Large intestine (tissue), 3 donors: ENCODE measurements around the gene AKAP5. TPM values are rescaled to one million over a fixed set of nuclear protein-coding genes. Genes with fewer than 3 reads are reported as not detected.
A peak's percentile ranks its signal among the peaks of the same experiment; 100 is the strongest.

Experiments
- DNase-seq, 2 donors: peaks; one replicate each; pipeline versions ENCODE4 v3.0.0 to v3.0.0-alpha.2; 2013
- H3K27ac ChIP-seq: one replicate; pipeline ENCODE4 v1.5.1; 2013; ENCODE audit warnings: low read length
- H3K27me3 ChIP-seq: 2 replicates; pipeline ENCODE4 v1.6.1; 2013; ENCODE audit warnings: low read length; ENCODE audit not compliant: control insufficient read depth, insufficient read depth
- H3K36me3 ChIP-seq: 2 replicates; pipeline ENCODE4 v1.6.1; 2013; ENCODE audit warnings: low read length; ENCODE audit not compliant: control insufficient read depth, insufficient read depth
- H3K4me1 ChIP-seq: one replicate; pipeline ENCODE4 v1.6.1; 2013; ENCODE audit warnings: low read length; ENCODE audit not compliant: control insufficient read depth, insufficient read depth
- H3K4me3 ChIP-seq: one replicate; pipeline ENCODE4 v1.5.1; 2013; ENCODE audit warnings: low read length
- H3K9me3 ChIP-seq: one replicate; pipeline ENCODE4 v1.6.1; 2013; ENCODE audit warnings: mild to moderate bottlenecking, low read depth, low read length, moderate library complexity; ENCODE audit not compliant: control insufficient read depth
- WGBS: methylation state at CpG from one replicate; pipeline ENCODE4 v1.1.5; 2013; ENCODE audit warnings: low lambda C conversion rate; ENCODE audit not compliant: insufficient coverage; 5-methylcytosine and 5-hydroxymethylcytosine counted together
- polyA plus RNA-seq: library from polyadenylated mRNA; unstranded; fragments of 120-200 nt; gene quantifications from one replicate; pipeline ENCODE4 v1.2.1, GENCODE V29; 2013

Gene AKAP5
- polyA plus RNA-seq, 1 donor: 3.4 TPM

DNA sequence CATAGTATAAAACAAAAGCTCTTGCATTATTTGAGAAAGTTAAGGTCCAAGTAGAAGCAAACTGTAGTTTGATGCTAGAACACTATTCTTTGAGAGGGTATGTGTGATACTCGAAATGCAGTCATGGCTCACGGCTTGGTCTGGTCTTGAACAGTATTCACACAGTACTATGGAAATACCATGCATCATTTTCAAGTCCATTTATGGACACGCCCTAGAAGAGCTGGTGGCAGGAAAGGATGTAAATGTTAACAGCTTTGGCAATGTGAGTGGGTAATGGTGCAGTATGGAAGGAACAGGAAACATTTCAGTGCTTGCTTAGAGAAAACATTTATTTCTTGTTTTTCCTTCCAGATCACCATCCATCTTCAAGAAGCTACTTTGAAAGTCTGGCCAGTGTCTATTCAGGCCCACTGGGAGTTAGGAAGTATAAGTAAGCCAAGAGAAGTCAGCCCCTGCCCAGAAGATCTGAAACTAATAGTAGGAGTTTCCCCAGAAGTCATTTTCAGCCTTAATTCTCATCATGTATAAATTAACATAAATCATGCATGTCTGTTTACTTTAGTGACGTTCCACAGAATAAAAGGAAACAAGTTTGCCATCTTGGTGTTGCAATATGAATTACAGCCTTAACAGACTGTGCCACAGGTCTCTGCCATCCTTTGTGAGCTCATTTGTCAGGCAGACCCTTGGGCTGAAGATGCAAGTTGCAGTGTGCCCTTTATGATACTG, 5.7 kb upstream of the AKAP5 start:
- peaks cover 20% of the 10 kb centered on the region for H3K36me3 ChIP-seq
- H3K9me3 ChIP-seq: no peaks in the 10 kb centered on the region
- WGBS: no CpG with 5 or more reads among the region's 4 CpGs
- no peaks in the 10 kb centered on the region for H3K27me3 ChIP-seq
- H3K4me3 ChIP-seq: no peak overlapping the region
- peaks cover 5% of the 10 kb centered on the region for H3K4me1 ChIP-seq
- no peak for DNase-seq
- H3K27ac ChIP-seq: no peak overlapping the region

DNA sequence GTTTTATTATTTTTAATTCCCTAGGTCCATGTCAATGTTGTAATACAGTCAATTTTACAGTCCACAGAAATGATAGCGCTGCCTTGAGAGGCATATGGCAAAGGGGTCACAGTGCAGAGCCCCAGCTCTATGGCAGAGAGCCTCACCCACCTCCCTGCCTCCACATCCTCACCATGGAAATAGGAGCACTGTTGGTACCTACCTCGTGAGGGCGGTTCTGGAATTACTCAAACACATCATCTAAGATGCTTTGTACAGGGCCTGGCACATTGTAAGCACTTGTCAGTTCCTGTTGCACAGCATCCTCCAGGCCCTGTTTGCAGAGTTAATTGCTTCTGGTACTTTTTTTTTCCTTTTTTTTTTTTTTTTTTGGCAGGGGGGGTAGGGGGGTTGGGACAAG, 4.1 kb upstream of the AKAP5 start:
- Histone ChIP-seq H3K4me1 (peaks cover 7% of the 10 kb centered on the region), H3K9me3 (no peaks in the 10 kb centered on the region), H3K4me3 (no peak overlapping the region), H3K27me3 (no peaks in the 10 kb centered on the region), H3K27ac (no peak overlapping the region), H3K36me3 (peaks cover 8% of the 10 kb centered on the region)
- DNase-seq: no peak
- no CpG with 5 or more reads among the region's 3 CpGs for WGBS

DNA sequence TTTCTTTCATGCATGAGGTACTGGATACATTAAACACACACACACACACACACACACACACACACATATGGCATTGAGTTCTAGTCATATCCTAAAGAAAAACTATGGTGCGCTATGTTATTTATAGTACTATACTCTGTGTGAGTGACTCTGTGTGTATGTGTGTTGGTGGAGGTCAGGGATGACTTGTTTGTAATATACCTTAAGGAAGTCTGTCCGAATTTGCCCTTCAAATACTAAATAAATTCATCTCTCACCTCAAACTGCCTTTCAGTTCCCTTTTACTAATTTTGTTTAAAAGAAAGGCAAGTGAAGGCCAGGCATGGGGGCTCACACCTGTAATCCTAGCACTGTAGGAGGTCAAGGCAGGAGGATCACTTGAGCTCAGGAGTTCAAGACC, 2.1 kb upstream of the AKAP5 start:
- DNase-seq: no peak
- no peaks in the 10 kb centered on the region for H3K27me3 ChIP-seq
- peaks cover 13% of the 10 kb centered on the region for H3K4me1 ChIP-seq
- no CpG with 5 or more reads among the region's 2 CpGs for WGBS
- H3K9me3 ChIP-seq: no peaks in the 10 kb centered on the region
- no peak overlapping the region for H3K4me3 ChIP-seq
- no peak overlapping the region for H3K27ac ChIP-seq
- peaks cover 8% of the 10 kb centered on the region for H3K36me3 ChIP-seq

DNA sequence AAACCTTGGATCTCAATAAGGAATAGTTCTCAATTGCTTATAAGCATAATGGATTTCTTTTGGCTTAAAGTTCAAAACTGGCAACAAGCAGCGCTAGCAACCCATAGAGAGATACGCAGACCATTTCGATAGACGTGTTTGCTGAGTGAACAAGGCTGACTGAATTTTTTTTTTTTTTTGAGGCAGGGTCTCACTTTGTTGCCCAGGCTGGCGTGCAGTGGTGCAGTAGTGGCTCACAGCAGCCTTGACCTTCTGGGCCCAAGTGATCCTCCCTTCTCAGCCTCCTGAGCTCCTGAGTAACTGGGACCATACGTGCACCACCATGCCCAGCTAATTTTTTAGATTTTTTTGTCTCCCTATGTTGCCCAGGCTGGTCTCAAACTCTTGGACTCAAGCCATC, 1.4 kb upstream of the AKAP5 start:
- no CpG with 5 or more reads among the region's 6 CpGs for WGBS
- no peak for DNase-seq
- no peak overlapping the region for H3K27ac ChIP-seq
- H3K9me3 ChIP-seq: no peaks in the 10 kb centered on the region
- H3K36me3 ChIP-seq: peaks cover 3% of the 10 kb centered on the region
- H3K4me1 ChIP-seq: peaks cover 15% of the 10 kb centered on the region
- no peak overlapping the region for H3K4me3 ChIP-seq
- no peaks in the 10 kb centered on the region for H3K27me3 ChIP-seq

DNA sequence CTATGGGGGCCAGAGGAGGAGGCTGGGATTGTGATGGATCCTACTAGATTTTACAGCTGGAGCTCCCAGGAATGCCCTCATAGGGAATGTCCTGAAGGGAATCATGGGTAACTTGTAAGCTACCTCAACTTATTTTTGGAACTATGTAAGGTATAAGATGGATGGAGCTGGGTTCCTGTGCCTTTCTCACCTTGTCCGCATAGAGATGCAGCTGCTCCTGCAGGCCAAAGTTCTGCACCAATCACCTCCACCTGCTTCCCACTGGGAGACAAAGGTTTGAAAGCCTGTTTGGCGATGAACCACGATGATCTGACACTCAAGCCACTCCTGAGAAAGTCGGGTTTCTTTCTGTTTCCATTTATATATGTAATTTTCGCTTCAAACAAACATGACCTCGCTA, 648 bp upstream of the AKAP5 start:
- peaks cover 2% of the 10 kb centered on the region for H3K36me3 ChIP-seq
- H3K4me3 ChIP-seq: peak overlapping the region; percentile 64
- H3K4me1 ChIP-seq: peaks cover 15% of the 10 kb centered on the region
- DNase-seq: peak in 1 of 2 donors; percentile 25
- H3K27me3 ChIP-seq: no peaks in the 10 kb centered on the region
- no peaks in the 10 kb centered on the region for H3K9me3 ChIP-seq
- H3K27ac ChIP-seq: peak overlapping the region; percentile 28
- WGBS: no CpG with 5 or more reads among the region's 6 CpGs

DNA sequence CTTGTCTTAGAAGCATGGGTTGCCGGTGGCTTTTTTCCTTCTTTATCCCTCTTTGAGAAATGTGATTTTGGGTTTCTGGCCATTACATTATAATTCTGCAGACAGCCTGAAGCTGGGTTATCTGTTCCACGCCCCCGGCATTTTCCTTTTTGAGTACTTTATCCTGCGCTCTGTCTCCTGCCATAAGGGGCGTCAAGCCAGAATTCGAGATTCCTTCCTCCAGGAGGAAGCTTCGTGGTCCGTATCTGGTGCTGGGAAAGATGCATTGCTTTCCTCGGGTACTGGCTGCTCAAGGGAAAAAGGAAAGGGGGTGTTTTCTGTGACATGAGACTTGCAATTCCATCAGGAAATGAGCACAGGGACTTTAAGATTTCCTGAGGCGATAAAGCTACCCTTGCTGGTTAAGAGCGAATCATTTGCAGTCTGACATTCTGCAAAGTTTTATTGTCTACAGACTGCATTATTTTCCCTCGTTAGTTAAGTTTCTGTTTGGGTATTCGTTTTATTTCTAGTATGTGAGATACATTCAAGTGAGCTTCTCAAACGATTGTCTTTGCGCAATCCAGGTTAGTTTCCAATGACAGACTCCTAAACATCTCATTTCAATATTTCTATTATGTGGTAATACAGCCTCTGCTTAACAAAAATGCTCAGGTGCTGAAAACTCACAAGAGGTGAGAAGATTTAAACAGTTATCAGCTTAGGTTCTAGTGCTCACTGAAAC, 694 bp downstream of the AKAP5 start:
- H3K4me3 ChIP-seq: peak overlapping the region; percentile 64
- peaks cover 15% of the 10 kb centered on the region for H3K4me1 ChIP-seq
- DNase-seq: peak in 1 of 2 donors; percentile 43
- WGBS: 0% methylated on average over 1 of the region's 15 CpGs
- H3K9me3 ChIP-seq: no peaks in the 10 kb centered on the region
- H3K36me3 ChIP-seq: no peaks in the 10 kb centered on the region
- no peaks in the 10 kb centered on the region for H3K27me3 ChIP-seq
- H3K27ac ChIP-seq: peak overlapping the region; percentile 61

DNA sequence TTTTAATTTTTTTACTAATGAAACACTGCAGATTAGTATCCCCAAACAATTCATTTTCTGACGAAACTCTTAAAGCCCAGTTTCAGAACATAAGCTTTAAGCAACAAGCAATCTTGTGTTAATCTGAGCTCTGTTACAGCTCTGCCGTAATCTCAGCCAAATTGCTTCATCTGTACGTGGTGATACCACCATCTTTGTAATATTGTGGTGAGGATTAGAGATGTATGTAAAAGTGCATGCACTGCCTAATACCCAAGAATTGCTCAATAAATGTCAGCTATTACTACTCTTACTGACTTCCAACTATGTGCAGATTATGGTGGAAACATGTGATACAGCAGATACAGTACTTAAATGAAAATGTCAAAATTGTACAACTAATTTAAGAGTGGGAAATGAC, 1.8 kb downstream of the AKAP5 start:
- DNase-seq: no peak
- Histone ChIP-seq H3K4me1 (peaks cover 15% of the 10 kb centered on the region), H3K27ac (peak overlapping the region; percentile 59), H3K9me3 (no peaks in the 10 kb centered on the region), H3K36me3 (no peaks in the 10 kb centered on the region), H3K4me3 (no peak overlapping the region), H3K27me3 (no peaks in the 10 kb centered on the region)
- WGBS: no CpG with 5 or more reads among the region's 3 CpGs

DNA sequence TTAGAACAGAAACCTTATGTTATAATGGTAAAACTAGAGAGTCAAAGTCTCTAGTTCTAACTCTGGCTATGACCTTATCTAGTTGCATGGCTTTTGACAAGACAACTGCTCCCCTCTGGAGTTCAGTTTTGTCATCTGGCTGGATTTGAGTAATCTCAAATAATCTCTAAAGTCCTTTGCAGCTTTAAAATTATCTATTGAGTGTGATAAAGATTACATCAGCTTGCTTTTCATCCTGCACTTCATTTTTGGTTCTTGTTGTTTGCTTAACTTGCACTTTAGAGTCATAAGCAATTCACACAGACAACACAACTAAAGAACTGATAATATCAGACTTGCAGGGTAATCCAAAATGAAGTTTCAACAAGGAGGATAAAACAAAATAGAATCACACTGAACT, 2.3 kb downstream of the AKAP5 start:
- Histone ChIP-seq H3K27me3 (no peaks in the 10 kb centered on the region), H3K27ac (peak overlapping the region; percentile 59), H3K4me1 (peaks cover 15% of the 10 kb centered on the region), H3K36me3 (no peaks in the 10 kb centered on the region), H3K9me3 (no peaks in the 10 kb centered on the region), H3K4me3 (no peak overlapping the region)
- no peak for DNase-seq

DNA sequence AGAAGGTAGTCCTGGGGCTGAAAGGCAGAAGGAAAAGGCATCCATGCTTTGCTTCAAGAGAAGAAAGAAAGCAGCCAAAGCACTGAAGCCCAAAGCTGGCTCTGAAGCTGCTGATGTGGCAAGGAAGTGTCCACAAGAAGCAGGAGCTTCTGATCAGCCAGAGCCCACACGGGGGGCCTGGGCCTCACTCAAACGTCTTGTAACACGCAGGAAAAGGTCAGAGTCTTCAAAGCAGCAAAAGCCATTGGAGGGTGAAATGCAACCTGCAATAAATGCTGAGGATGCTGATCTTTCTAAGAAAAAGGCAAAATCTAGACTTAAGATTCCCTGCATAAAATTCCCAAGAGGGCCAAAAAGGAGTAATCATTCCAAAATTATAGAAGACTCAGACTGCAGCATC, 3.2 kb downstream of the AKAP5 start:
- H3K4me3 ChIP-seq: no peak overlapping the region
- H3K36me3 ChIP-seq: no peaks in the 10 kb centered on the region
- peak overlapping the region; percentile 59 for H3K27ac ChIP-seq
- H3K4me1 ChIP-seq: peaks cover 15% of the 10 kb centered on the region
- no peaks in the 10 kb centered on the region for H3K9me3 ChIP-seq
- no peaks in the 10 kb centered on the region for H3K27me3 ChIP-seq
- DNase-seq: peak in 1 of 2 donors; percentile 58
- no CpG with 5 or more reads among the region's 3 CpGs for WGBS

DNA sequence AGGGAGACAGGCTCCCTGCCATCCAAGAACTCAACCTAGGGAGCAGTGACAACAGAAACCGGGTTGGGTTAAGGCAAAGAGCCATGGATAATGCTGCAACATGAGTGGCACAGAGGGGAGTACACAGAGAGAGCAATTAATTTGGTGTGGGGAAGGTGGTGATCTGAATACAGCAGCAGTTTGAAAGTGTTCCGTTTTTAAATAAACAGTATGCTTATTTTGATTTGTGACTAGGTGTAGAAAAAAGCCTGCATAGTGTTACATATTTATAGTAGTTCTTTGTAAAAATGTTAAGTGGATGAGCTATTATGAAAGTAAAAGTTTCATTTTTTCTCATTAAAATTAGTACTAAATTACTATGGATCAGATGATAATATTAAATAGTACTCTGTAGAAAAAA, 8.7 kb downstream of the AKAP5 start:
- Histone ChIP-seq H3K27me3 (no peaks in the 10 kb centered on the region), H3K9me3 (no peaks in the 10 kb centered on the region)

DNA sequence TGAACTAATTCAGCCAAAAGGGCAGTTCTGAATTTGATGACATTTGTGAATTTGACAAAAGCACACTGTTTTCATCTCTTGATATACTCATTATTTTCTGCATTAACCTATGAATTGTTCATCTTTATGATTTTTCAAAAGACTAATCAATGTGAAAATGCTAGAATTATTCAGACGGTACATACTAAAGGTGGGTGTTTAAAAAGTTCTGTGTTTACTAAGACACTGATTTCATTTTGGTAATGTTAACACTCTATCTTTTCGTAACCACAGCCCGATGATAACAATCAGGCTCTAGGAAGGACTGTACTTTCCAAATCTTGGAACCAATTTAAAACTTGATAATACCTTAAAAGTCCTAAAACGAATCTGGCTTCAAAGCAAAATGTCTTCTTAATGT, 9.4 kb downstream of the AKAP5 start:
- no peak for DNase-seq
- no peaks in the 10 kb centered on the region for H3K27me3 ChIP-seq
- H3K27ac ChIP-seq: no peak overlapping the region
- no peaks in the 10 kb centered on the region for H3K36me3 ChIP-seq
- no peaks in the 10 kb centered on the region for H3K9me3 ChIP-seq
- no peak overlapping the region for H3K4me3 ChIP-seq
- WGBS: no CpG with 5 or more reads among the region's 4 CpGs
- H3K4me1 ChIP-seq: no peaks in the 10 kb centered on the region

More for the DNA sequence above, 8.7 kb downstream of the AKAP5 start:
- no peak overlapping the region for H3K4me3 ChIP-seq
- no peaks in the 10 kb centered on the region for H3K36me3 ChIP-seq
- no peak overlapping the region for H3K27ac ChIP-seq
- no peak for DNase-seq
- no peaks in the 10 kb centered on the region for H3K4me1 ChIP-seq
- WGBS: 80% methylated on average over 1 of the region's 2 CpGs
